Endodermal cell (in vitro differentiated cells): ENCODE data around the gene SVBP. TPM values are rescaled to one million over a fixed set of nuclear protein-coding genes. Genes with fewer than 3 reads are reported as not detected.

Experiments
- DNase-seq: peaks from one replicate; pipeline ENCODE4 v3.0.0-alpha.2; 2017
- H3K27ac ChIP-seq: 2 replicates; pipeline ENCODE4 v1.5.1; 2013; ENCODE audit warnings: mild to moderate bottlenecking, low read depth, low read length, moderate library complexity
- H3K27me3 ChIP-seq: 2 replicates; pipeline ENCODE4 v1.6.1; 2013; ENCODE audit warnings: mild to moderate bottlenecking, low read length, moderate library complexity; ENCODE audit not compliant: insufficient read depth, control insufficient read depth, poor library complexity, severe bottlenecking
- H3K36me3 ChIP-seq: 2 replicates; pipeline ENCODE4 v1.7.0; 2013; ENCODE audit warnings: mild to moderate bottlenecking, low read length, moderate library complexity; ENCODE audit not compliant: control insufficient read depth, insufficient read depth
- H3K4me1 ChIP-seq: one replicate; pipeline ENCODE4 v1.7.0; 2013; ENCODE audit warnings: low read length; ENCODE audit not compliant: control insufficient read depth, insufficient read depth
- H3K4me3 ChIP-seq: 2 replicates; pipeline ENCODE4 v1.5.1; 2013; ENCODE audit warnings: mild to moderate bottlenecking, low read length, moderate library complexity
- H3K9ac ChIP-seq: 2 replicates; pipeline ENCODE4 v1.6.1; 2013; ENCODE audit warnings: mild to moderate bottlenecking, low read length, moderate library complexity; ENCODE audit not compliant: poor library complexity, severe bottlenecking; ENCODE audit errors: extremely low read depth
- H3K9me3 ChIP-seq: 2 replicates; pipeline ENCODE4 v1.6.1; 2013; ENCODE audit warnings: mild to moderate bottlenecking, low read length, moderate library complexity; ENCODE audit not compliant: control insufficient read depth
- H3K27ac Mint-ChIP-seq: 2 replicates; pipeline ENCODE4 v1.8.0; 2020; ENCODE audit warnings: mixed read lengths
- H3K27me3 Mint-ChIP-seq: 2 replicates; pipeline ENCODE4 v1.8.0; 2021; ENCODE audit warnings: mild to moderate bottlenecking, mixed read lengths; ENCODE audit not compliant: insufficient read depth
- H3K36me3 Mint-ChIP-seq: 2 replicates; pipeline ENCODE4 v1.8.0; 2020; ENCODE audit warnings: low read depth, mixed read lengths
- H3K4me1 Mint-ChIP-seq: 2 replicates; pipeline ENCODE4 v1.8.0; 2020; ENCODE audit warnings: mixed read lengths
- H3K4me3 Mint-ChIP-seq: 2 replicates; pipeline ENCODE4 v1.8.0; 2020; ENCODE audit warnings: mild to moderate bottlenecking, moderate library complexity, mixed read lengths
- H3K9me3 Mint-ChIP-seq: 2 replicates; pipeline ENCODE4 v1.8.0; 2020; ENCODE audit warnings: mild to moderate bottlenecking, mixed read lengths
- CTCF ChIP-seq: fragments of 200-600 bp; sonication (generic); conservative IDR thresholded peaks from 2 replicates; pipeline ENCODE4 v1.5.0; 2021; ENCODE audit warnings: antibody characterized with exemption, mild to moderate bottlenecking
- WGBS, 2 experiments: methylation state at CpG; one replicate each; pipeline versions ENCODE4 v1.1.5 to v1.1.7; 2013; ENCODE audit warnings: missing lambda C conversion rate in 2 of 2, mixed read lengths in 1 of 2; ENCODE audit not compliant: insufficient coverage in 1 of 2, insufficient read length in 1 of 2; 5-methylcytosine and 5-hydroxymethylcytosine counted together
- total RNA-seq, 2 donors: library from RNA; stranded (reverse); fragmentation: NEBNext Ultra II Directional in 1 of 2; extraction: Animal tissue kit (Norgen Biotek cat#: 25700) in 1 of 2; gene quantifications; 2 replicates in 1 of 2; 3 replicates in 1 of 2; pipeline ENCODE4 v1.2.1, GENCODE V29; 2021

The SVBP gene
- total RNA-seq, 2 donors from 2014 or later: 40.2 to 45.3 TPM

GRCh38 chr1:42849944-42850343 is 32.7 kb upstream of the SVBP start:
- no peak overlapping the region for H3K4me3 Mint-ChIP-seq
- Histone ChIP-seq H3K9me3 (peaks cover 23% of the 10 kb centered on the region), H3K36me3 (peaks cover 36% of the 10 kb centered on the region), H3K27ac (no peak overlapping the region), H3K9ac (no peak overlapping the region), H3K4me1 (peaks cover 3% of the 10 kb centered on the region), H3K27me3 (no peaks in the 10 kb centered on the region), H3K4me3 (no peak overlapping the region)
- no peaks in the 10 kb centered on the region for H3K27me3 Mint-ChIP-seq
- peaks cover 23% of the 10 kb centered on the region for H3K9me3 Mint-ChIP-seq
- H3K27ac Mint-ChIP-seq: no peak overlapping the region
- H3K36me3 Mint-ChIP-seq: peaks cover 56% of the 10 kb centered on the region
- no peak for DNase-seq
- TF ChIP-seq CTCF: no peak
- H3K4me1 Mint-ChIP-seq: peaks cover 12% of the 10 kb centered on the region
- WGBS, 2 experiments: 95% methylated on average over 5 of the region's 5 CpGs; no CpG with 5 or more reads in 1 of the 2 experiments

GRCh38 chr1:42848823-42849537 is 31.8 kb upstream of the SVBP start:
- H3K4me3 ChIP-seq: no peak overlapping the region
- Mint-ChIP-seq H3K9me3 (peaks cover 23% of the 10 kb centered on the region), H3K4me1 (peaks cover 12% of the 10 kb centered on the region), H3K27me3 (no peaks in the 10 kb centered on the region), H3K27ac (no peak overlapping the region), H3K4me3 (no peak overlapping the region), H3K36me3 (peaks cover 56% of the 10 kb centered on the region)
- 92 to 95% methylated on average over 1 to 2 of the region's 2 CpGs for WGBS, 2 experiments
- DNase-seq: no peak
- H3K9me3 ChIP-seq: peaks cover 23% of the 10 kb centered on the region
- H3K36me3 ChIP-seq: peaks cover 36% of the 10 kb centered on the region
- no peak overlapping the region for H3K27ac ChIP-seq
- no peak overlapping the region for H3K9ac ChIP-seq
- TF ChIP-seq CTCF: no peak
- no peaks in the 10 kb centered on the region for H3K27me3 ChIP-seq
- peaks cover 3% of the 10 kb centered on the region for H3K4me1 ChIP-seq

- Histone ChIP-seq H3K36me3 (peaks cover 36% of the 10 kb centered on the region), H3K4me3 (peak overlapping the region; percentile 87)
- H3K27me3 Mint-ChIP-seq: no peaks in the 10 kb centered on the region
These were observed 30.7 kb upstream of the SVBP start for GRCh38 chr1:42847721-42848460.

More at GRCh38 chr1:42847721-42848460, 30.7 kb upstream of the SVBP start:
- Mint-ChIP-seq H3K36me3 (peaks cover 50% of the 10 kb centered on the region), H3K4me3 (peak overlapping the region; percentile 90), H3K4me1 (peaks cover 12% of the 10 kb centered on the region), H3K9me3 (peaks cover 23% of the 10 kb centered on the region), H3K27ac (no peak overlapping the region)
- Histone ChIP-seq H3K27ac (no peak overlapping the region), H3K9me3 (peaks cover 23% of the 10 kb centered on the region), H3K9ac (no peak overlapping the region), H3K27me3 (no peaks in the 10 kb centered on the region), H3K4me1 (peaks cover 3% of the 10 kb centered on the region)
- TF ChIP-seq CTCF: no peak
- no peak for DNase-seq
- 78 to 90% methylated on average over 2 to 6 of the region's 6 CpGs for WGBS, 2 experiments
